ENCODE measurements around the gene RTL10.
A peak's percentile ranks its signal among the peaks of the same experiment; 100 is the strongest.

Gene RTL10

DNA sequence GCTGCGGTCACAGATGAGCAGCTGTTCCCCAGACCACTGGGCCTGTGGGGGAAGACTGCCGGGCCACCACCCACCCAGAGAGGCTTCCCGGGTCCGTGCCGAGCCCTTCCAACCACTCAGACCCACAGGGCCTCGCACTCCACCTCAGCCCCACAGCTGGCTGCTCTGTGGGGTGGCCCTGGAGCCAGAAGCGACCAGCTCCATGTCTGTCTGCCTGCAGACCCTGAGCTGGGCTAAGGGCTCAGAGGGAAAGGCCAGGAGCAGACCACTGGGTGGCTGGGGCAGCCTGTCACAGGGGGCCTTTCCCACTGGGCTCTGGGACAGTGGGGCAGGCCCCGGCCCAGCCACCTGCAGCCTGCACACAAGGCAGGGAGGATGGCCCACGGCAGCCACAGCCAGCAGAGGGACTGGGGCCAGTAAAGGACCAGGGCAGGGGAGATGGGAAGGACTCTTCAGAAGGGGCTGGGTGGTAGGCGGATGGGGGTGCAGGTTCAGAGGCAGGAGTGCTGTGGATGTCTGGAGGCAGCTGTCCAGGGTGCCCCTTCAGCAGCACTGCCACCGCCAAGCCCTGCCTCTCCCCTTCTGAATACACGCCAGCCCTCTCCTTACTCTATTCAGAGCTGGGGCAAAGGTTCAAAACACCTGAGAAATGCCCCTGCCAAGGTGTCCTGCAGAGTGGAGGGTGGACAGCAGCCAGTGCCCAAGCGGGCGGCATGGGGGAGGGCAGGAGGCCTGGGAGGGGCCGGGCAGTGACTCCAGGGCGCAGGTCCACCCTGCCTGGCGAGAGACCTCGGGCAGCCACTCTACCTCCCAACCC, 32.2 kb downstream of the RTL10 start:
- peak; percentile 43 for DNase-seq (ENCODE audit: low spot score)

DNA sequence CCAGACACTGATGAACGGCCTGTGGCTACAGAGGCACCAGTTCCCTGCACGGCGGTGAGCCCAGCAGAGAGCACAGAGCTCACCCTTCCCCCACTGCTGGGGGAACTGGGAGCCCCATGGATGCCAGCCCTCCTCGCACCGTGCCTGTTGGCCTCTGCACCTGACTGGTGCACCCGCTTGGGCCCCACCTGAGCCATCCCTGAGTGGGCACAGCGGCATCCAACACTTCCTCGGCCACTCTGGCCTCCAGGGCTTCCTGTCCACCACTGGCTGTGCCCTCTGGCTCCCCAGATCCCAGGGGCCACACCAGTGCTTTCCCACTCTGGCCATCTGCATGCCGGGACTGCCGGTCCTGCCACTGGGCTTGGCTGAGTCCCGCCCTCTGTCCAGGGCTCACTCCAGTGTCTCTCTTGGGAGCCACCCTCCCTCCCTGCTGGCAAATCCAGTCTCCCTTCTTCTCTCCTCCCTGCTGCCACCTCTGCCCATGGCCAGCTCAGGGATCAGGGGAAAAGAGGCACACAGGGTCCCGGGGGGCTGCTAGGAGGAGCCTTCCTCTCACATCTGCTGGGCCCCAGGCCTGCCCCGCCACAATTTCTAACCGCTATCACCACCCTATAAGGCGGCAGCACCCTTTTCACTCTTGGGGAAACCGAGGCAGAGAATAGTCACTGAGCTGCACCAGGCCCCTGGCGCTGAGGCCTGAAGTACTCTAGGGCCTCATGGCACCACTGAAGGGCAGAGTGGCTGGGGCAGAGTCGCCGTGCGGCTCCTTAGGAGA, 33.0 kb downstream of the RTL10 start:
- DNase-seq (ENCODE audit: low spot score): peak; percentile 43

DNA sequence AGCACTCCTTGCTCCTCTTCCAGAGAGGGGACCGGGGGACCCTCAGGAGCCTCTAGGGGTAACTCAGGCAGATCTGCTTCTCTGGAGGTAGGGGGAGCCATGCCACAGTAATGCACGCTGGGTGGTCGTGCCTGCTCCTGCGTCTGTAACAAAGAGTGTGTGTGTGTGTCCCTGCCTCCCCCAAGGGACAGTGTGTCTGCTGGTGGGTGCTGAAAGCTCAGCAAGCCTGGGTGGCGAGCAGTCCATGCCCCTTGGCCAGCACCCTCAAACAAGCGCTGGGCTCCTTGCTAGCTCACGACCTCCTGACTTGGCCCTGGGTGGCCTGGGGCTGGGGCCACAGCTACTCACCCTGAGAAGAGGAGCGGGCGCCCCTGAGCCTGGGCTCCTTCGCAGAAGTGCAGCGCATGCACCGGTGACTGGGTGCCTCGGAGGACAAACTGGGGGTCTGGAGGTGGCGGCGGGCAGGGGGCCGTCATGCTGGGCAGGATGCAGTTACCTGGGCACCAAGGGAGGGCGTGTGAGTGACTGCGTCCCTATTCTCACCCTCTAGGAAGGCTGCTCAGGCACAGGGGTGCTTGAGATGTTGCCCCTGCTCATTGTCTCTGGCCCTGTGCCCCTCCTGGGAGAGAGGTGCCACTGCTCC, 33.7 kb downstream of the RTL10 start:
- peak; percentile 46 for DNase-seq (ENCODE audit: low spot score)

DNA sequence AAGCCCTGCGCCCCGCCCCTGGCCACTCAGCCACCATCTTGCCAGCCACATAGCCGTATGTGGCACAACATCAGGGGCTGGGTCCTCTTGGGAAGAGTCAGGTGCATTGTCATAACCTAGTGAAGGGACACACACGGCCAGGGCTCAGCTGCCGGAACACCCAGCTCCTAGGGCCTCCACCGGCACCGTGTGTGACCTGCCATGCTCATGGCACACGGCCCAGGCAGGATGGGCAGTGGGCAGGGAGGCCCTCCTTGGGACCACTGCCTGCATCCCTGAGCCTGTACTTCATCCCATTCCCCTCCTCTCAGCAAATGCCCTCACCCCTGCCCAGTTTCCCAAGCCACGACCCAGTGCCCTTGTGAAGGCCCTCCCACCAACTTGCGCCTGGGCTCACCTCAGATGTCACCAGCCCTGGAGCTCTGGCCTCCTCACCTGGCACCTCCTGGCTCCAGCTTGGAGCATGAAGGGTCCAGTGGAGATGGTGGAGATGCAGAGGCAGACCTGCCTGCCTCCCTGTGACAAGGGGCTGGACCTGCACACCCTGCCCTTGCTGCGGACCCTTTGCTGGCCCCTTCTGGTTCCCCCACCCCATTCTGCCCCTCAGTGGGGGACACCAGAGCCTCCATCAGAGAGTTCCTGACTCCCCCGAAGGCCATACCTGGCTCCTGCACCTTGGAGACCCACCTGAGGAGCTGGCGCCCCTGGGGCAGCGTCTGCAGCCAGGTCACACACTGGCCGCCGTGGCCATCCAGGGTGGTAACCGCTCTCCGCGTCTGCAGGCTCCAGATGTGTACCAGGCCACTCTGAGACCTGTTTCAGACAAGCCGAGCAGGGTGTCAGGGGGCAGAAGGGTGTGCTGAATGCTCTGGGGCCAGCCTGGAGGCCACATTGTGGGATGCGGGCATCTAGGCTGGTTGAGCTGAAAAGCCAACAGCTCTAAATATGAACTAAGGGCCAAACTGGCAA, 34.5 kb downstream of the RTL10 start:
- no peak for DNase-seq (ENCODE audit: low spot score)

DNA sequence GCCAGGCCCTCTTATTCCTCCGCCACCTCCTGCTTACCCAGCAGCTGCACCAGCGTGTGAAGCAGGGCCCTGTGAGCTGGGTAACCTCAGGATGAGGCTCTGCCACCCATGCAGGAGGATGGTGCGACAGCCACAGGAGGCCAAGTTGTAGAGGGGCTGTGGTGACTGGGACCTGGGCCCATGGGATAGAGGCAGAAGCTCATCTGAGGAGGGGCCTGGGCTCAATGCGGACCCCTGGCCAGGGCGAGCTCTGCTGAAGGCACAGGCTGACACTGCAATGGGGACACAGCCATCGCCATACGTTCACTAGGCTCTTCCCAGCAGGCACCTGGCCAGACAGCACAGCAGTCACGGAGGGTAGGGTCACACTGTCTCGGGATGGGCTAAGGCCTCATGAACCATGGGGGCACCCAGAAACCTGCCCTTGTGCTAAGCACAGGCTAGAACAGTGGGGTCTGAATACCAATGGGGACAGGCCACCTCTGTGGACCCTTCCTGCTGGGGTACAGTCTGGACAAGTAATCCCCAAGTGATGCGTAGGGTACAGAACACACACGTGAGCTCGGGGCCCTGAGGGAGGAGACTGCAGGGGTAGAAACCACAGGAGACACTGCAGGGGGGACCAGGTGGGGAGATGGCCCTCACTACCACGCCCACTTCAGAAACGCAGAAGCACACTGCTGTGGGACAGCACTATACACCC, 35.3 kb downstream of the RTL10 start:
- DNase-seq (ENCODE audit: low spot score): no peak

DNA sequence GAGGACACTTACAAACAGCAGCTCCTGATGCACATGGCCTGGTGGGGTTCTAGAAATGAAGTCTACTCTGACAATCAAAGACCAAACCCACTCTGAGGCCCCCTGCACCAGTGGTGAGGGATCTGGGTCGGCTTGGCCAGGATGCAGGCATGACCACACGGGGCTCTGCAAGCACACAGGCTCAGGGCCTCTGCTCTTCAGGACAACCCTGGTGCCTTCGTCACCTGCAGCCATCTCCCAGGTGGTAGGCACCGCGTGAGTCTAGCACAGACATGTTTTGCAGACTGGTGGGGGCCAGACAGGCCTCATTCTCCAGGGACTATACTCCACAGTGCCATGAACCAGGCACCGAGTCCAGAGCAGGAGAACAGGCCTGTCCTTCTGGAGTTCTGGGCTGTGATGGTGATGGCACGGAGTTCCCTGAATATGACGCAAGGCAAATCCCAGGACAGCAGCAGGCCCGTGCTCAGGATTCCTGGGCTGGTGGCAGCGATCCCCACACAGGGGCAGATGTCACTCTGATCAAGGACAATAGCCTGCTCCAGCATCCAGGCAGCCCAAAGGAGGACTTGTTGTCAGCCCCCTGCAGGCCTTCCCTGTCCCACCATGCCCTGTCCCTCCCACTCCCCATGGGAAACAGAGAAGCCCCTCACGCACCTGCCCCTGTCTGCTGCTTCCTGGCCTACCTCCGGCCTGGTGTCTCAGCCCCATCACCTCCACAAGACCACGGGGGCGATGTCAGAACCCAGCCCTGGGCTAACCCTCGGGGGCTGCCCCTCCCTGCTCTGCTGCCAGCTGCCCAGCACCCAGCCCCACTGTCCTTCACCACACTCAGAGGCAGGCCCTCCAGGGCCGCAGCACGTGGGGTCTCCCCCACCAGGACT, 36.1 kb downstream of the RTL10 start:
- peak; percentile 46 for DNase-seq (ENCODE audit: low spot score)

DNA sequence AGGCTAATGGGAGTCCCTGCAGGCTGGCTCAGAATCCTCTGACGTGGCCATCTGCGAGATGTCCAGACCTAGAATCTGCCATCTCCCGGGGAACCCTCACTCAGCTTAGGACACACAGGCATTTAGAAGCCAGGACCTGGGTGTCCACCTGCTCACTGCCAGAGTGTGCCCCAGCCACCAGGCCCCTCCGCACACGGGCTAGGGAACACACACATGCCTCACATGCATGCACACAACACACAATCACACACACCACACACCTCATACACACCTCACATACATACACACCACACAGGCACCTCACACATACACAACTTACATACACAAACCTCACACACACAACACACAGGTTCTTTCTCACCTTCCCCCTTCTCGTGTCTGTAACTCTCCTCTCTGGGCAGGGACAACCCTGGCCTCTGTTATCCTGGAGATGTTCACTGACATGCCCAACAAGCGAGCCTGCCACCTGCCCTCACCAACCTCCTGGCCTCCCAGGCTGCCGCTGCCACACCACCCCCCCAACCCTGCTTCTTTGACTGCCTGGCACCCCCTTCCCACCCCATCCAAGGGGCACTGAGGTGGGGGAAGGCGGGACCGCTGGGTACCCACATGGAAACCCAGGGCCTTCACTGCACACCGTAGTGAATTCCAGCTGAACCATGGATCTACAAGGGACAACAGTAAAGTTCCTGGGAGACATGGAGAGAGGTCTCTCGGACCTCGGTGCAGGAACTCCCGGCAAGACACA, 38.1 kb downstream of the RTL10 start:
- DNase-seq (ENCODE audit: low spot score): no peak

DNA sequence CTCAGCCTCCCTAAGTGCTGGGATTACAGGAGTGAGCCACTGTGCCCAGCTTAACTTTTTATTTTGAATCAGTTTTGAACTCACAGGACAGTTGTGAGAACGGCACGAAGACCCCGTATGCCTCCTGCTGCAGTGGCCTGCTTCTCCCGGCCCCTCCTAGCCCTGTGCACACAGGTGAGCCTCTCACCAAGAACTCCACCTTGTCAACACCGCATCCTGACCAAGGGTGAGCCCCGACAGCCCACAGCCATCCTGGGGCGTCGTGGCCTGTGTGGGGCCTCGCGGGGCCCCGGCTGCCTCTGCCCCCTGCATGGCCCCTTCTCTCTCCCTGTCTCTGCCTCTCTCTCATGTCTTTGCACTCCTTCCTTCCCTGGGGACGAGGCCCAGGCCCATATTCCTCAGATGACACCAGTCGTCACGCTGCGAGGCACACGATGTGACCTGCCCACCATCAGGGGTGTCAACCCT, 38.8 kb downstream of the RTL10 start:
- DNase-seq (ENCODE audit: low spot score): no peak

DNA sequence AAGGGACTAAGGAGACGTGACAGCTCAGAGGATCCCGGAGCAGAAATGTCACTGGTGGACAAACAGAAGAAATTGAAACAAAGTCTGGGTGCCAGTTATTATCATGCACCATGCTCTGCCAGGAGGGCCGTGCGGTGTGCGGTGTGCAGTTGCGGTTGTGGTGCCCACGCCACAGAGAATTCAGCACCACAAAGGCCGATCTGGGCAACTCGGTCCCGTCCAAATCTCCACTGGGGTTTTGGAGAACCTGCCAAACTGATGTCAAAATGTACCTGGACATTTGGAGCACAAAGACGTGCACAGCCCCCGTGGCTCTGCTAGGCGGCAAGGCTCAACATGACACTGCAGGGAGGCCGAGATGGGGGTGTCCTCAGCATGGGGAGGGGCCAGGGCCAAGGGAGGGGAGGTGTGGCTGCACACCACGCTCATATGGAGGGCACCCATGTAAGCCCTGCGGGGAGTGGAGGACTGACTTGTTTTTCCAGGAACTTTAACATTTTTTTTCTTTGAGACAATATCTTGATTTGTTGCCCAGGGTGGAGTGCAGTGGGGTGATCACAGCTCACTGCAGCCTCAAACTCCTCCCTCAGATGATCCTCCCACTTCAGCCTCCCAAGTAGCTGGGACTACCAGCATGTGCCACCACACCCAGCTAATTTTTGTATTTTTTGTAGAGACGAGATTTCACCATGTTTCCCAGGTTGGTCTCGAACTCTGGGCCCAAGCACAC, 39.4 kb downstream of the RTL10 start:
- DNase-seq (ENCODE audit: low spot score): no peak

DNA sequence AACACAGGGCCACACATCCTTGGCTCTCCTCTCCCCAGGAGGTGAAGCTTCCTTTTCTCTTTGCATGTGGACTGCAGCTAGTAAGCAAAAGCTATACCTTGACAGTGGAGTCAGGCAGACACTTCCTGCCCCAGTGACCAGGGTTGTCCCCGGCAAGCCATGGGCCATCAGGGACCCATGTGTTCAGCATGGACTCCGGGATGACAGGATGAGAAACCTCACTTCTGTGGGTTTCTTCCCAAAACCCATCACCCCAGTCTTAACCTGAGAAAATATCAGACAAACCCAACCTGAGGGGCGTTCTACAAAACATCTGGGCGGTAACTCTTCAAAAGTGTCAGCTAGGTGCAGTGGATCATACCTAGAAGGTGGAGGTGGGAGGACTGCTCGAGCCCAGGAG, 40.2 kb downstream of the RTL10 start:
- no peak for DNase-seq (ENCODE audit: low spot score)

DNA sequence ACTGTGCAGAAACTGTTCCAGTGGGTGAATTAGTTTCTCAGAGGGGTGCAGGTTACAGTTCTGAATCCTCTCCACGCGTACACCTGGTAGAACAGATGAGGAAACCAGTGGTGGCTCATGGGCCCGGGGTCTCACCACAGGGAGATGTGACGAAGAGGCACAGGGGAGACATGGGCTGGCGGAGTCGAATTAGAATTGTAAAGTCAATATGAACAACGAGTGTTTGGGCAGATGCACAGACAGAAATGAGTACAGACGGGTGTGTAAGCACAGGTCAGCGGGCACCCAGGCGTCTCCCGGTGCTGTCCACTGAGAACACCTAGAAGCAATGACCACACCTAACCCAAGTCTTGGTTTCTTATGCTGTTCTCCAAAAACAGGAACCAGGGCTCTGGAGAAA, 41.8 kb downstream of the RTL10 start:
- no peak for DNase-seq (ENCODE audit: low spot score)

DNA sequence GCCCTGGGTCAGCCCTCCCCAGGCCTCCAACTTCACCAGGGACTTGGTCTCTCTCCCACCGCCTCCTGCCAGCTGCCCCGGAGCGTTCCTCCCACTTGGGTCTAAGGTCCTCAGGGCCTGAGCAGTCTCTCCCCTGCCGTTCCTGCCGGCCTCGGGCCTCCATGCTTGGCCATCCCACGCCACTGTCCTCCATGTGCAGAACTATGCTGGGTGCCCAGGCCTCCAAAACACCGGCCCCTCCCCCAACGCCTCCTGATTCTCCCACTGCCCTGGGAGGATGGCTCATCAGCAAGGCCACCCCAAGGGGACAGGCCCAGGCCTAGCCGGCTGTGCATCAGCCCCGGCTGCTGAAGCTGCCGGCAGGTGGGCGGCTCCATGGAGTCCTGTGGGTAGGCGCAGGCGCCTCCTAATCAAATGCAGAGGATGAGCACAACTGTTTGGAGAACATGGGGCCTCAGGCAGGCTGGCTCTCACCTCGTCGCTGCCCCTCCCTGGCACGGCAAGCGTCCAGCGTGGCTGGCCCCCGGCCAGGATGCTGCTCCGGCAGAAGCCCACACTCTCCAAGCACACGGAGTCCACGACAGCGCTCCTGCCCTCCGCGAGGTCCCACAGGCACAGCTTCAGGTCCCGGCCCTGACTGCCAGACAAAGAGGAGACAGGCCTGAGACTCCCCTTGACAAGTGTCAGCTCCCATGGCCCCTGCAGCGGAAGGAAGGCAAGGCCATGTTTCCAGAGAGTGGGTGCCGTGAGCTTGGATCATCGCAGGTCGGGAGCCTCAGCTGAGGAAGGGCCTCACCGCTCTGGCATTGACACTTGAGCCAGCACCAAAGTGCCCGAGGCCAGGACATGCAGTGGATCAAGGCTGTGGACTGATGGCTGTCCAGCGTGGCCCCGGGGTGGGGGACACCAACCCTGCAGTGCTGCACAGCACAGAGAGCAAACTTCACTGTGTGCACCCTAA, 42.6 kb downstream of the RTL10 start:
- peak; percentile 42 for DNase-seq (ENCODE audit: low spot score)

DNA sequence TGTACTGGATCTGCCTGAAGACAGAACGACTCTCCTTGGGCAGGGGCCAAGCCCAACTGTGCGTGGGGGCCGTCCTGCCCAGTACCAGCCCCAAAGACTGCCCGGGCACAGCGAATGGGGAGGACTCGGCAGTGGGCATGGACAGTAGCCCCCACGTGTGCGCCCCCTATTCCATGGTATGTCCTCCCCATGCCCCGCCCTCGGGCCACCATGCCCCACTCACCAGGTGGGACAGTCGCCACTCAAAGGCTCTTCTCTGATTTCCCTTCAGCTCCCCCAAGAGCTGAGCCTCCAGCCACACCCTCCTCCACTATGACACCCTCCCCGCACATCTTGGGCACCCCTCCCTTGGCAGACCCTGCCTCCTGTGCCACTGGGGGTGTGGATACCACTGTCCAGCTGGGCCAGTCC, 43.5 kb downstream of the RTL10 start:
- DNase-seq (ENCODE audit: low spot score): no peak

DNA sequence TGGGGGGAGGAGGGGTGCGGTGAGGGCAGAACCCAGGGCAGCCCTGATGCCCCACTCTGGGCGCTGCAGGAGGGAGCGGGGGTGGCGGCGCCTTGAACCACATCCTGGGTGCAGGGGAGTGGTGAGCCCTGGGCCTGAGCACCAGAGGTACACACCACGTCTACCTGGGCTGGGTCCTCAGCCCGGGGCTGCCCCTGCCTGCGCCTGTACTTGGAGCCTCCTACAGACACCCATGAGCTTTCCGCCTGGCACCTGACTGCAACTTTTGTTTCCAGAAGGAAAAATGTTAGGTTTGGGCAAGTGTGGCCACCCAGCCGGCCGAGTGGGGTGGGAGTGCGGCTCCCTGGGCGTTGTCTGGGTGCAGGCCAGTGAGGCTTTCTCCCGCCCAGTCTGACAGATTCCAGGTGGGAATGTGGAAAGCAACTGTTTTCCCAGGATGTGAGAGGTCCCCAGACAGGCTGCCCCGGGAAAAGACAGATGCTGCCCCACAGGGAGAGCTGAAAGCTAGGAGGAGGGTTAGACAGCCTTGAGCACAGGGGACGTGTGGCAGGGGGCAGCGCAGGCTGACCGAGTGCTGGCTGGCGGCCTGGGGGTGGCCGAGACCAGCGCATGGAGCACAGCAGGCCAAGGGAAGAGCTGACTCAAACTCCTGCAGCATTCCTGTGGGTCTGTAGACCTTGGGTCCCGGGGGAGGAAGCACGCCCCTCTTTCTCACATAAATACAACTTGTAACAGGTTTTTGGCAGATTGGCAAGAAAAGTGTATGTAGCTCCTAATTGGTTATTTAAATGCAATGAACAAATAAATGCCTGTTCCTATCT, 44.1 kb downstream of the RTL10 start:
- peak; percentile 44 for DNase-seq (ENCODE audit: low spot score)

DNA sequence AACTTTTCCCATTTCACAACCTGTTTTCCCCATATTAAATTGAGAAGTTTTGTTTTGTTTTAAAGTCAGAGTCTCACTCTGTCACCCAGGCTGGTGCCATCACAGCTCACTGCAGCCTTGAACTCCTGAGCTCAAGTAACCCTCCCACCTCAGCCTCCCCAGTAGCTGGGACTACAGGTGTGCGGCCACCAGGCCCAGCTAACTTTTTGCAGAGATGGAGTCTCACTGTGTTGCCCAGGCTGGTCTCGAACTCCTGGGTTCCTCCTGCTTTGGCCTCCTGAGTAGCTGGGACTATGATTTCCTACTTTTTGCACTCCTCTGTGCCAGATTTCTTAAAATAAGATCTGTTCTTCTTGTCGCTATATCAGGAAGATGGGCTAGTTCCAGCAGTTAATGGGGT, 44.9 kb downstream of the RTL10 start:
- DNase-seq (ENCODE audit: low spot score): no peak

DNA sequence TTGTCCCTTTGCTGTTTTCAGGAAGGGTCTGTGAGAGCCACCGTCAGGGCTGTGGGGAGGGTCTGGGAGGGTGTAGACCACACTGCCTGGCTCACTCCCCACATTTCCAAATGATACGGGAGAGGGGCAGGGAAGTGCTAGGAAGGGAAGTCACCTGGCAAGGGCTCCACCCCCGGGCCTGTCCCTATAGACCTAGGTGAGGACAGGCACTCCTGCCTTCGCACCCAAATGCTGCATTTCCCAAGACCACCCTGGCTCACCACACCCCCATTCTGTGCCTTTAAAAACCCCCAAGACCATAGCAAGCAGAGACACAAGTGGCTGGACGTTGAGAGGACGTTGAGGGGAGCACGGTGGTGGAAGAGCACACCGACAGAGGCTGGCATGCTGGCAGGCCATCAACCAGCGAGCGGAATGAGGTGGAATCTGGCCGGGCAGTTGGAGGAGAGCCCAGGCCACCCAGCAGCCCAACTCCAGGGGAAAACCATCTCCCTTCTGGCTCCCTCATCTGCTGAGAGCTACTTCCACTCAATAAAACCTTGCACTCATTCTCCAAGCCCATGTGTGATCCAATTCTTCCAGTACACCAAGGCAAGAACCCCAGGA, 45.7 kb downstream of the RTL10 start:
- DNase-seq (ENCODE audit: low spot score): no peak

All from ecto neural progenitor cell (in vitro differentiated cells).